Left lung (tissue), 10 donors: ENCODE results near the gene MAP3K14. TPM values are rescaled to one million over a fixed set of nuclear protein-coding genes. Genes with fewer than 3 reads are reported as not detected.

Experiments
- ATAC-seq: fragments of 200-7000 bp; cut with Tn5 transposase; one replicate; pipeline ENCODE4 v1.9.1; 2020; ENCODE audit warnings: moderate library complexity
- DNase-seq, 4 donors: peaks; one replicate each; pipeline ENCODE4 v3.0.0-alpha.2; 2013 to 2020
- H3K27ac ChIP-seq, 2 donors: fragments of 200-600 bp; sonication (generic) in 1 of 2; one replicate each; pipeline versions ENCODE4 v1.5.0 to v1.8.0; 2020 to 2021
- H3K27me3 ChIP-seq, 2 donors: fragments of 200-600 bp; sonication (generic) in 1 of 2; one replicate each; pipeline versions ENCODE4 v1.5.0 to v1.8.0; 2020 to 2021
- H3K36me3 ChIP-seq, 2 donors: fragments of 200-600 bp; sonication (generic) in 1 of 2; one replicate each; pipeline versions ENCODE4 v1.5.0 to v1.8.0; 2020 to 2021
- H3K4me1 ChIP-seq, 2 donors: fragments of 200-600 bp; one replicate each; pipeline ENCODE4 v1.8.0; 2021
- H3K4me3 ChIP-seq, 2 donors: fragments of 200-600 bp; sonication (generic) in 1 of 2; one replicate each; pipeline versions ENCODE4 v1.5.0 to v1.8.0; 2020 to 2021; ENCODE audit warnings: mild to moderate bottlenecking in 1 of 2
- H3K9me3 ChIP-seq, 2 donors: fragments of 200-600 bp; sonication (generic) in 1 of 2; one replicate each; pipeline versions ENCODE4 v1.5.0 to v1.8.0; 2020 to 2021
- CTCF ChIP-seq, 2 donors: fragments of 200-600 bp; sonication (generic) in 1 of 2; IDR thresholded peaks; one replicate each; pipeline versions ENCODE4 v1.5.0 to v1.8.0; 2021; ENCODE audit warnings: antibody characterized with exemption in 2 of 2
- intact Hi-C, 2 donors: fragments of 100-400 bp; cut with DNase I; formaldehyde crosslinking; loops; one replicate each; pipeline versions ENCODE4 v1.11.2 to v1.14.2; 2022
- polyA plus RNA-seq, 6 donors: library from polyadenylated mRNA; unstranded; fragments of 120-200 nt; gene quantifications; one replicate each; pipeline ENCODE4 v1.2.1, GENCODE V29; 2013; ENCODE audit not compliant: insufficient read length in 6 of 6
- total RNA-seq, 2 donors: library from RNA; stranded (reverse); fragmentation: NEBNext Ultra II Directional; extraction: Animal tissue kit (Norgen Biotek cat#: 25700); gene quantifications; one replicate each; pipeline ENCODE4 v1.2.1, GENCODE V29; 2021
- donor health status: DM: no; HTN: yes; CAD: no.
- donor health status: DM: no; HTN: no; CAD: no.

Gene MAP3K14
- total and polyA plus RNA-seq, 8 donors, result 6.3 to 13.1 (median 7.7) TPM

- no peak for TF ChIP-seq CTCF (IDR thresholded peaks at IDR 0.05)
- Histone ChIP-seq H3K27ac (no peak overlapping the region), H3K9me3 (no peaks in the 10 kb centered on the region), H3K27me3 (no peaks in the 10 kb centered on the region), H3K4me1 (peaks cover 0 to 19% of the 10 kb centered on the region in 2 donors), H3K36me3 (no peaks in the 10 kb centered on the region), H3K4me3 (no peak overlapping the region)
- DNase-seq (no peak), ATAC-seq (no peak)
- intact Hi-C loops, result no loop called here
Observed at GRCh38 chr17:45326626-45327025, 9.8 kb upstream of the MAP3K14 start.

- intact Hi-C loops, result no loop called here
- no peak for ATAC-seq
- H3K4me3 ChIP-seq, result no peak overlapping the region
Observed at GRCh38 chr17:45325810-45326209, 9.0 kb upstream of the MAP3K14 start.

GRCh38 chr17:45324336-45324735 lies 7.5 kb upstream of the MAP3K14 start:
- no peak for DNase-seq
- intact Hi-C loops, result no loop called here
- no peaks in the 10 kb centered on the region for H3K9me3 ChIP-seq
- no peak for TF ChIP-seq CTCF (IDR thresholded peaks at IDR 0.05)
- H3K4me3 ChIP-seq, result no peak overlapping the region
- no peak overlapping the region for H3K27ac ChIP-seq
- no peak for ATAC-seq
- peaks cover 12 to 30% of the 10 kb centered on the region in 2 donors for H3K4me1 ChIP-seq
- H3K27me3 ChIP-seq, result no peaks in the 10 kb centered on the region
- H3K36me3 ChIP-seq, result no peaks in the 10 kb centered on the region

More at GRCh38 chr17:45325810-45326209, 9.0 kb upstream of the MAP3K14 start:
- H3K27me3 ChIP-seq, result no peaks in the 10 kb centered on the region
- H3K9me3 ChIP-seq, result no peaks in the 10 kb centered on the region
- peak in 1 of 4 donors; percentile 13 for DNase-seq
- TF ChIP-seq CTCF (IDR thresholded peaks at IDR 0.05), result no peak
- peaks cover 5 to 27% of the 10 kb centered on the region in 2 donors for H3K4me1 ChIP-seq
- no peak overlapping the region for H3K27ac ChIP-seq
- no peaks in the 10 kb centered on the region for H3K36me3 ChIP-seq

- H3K4me1 ChIP-seq, result peaks cover 12 to 40% of the 10 kb centered on the region in 2 donors
- ATAC-seq (no peak), DNase-seq (no peak)
- H3K4me3 ChIP-seq, result no peak overlapping the region
- no peaks in the 10 kb centered on the region for H3K36me3 ChIP-seq
- no peaks in the 10 kb centered on the region for H3K27me3 ChIP-seq
- no peak for TF ChIP-seq CTCF (IDR thresholded peaks at IDR 0.05)
- intact Hi-C loops, result no loop called here
- H3K9me3 ChIP-seq, result no peaks in the 10 kb centered on the region
- H3K27ac ChIP-seq, result no peak overlapping the region
Observed at GRCh38 chr17:45322168-45322567, 5.3 kb upstream of the MAP3K14 start.

GRCh38 chr17:45320931-45321461 lies 4.2 kb upstream of the MAP3K14 start:
- peak; percentile 0 for ATAC-seq
- Histone ChIP-seq H3K27ac (peak overlapping the region; percentile 33 to 49), H3K4me3 (no peak overlapping the region), H3K4me1 (peaks cover 12 to 43% of the 10 kb centered on the region in 2 donors), H3K27me3 (no peaks in the 10 kb centered on the region), H3K9me3 (no peaks in the 10 kb centered on the region), H3K36me3 (no peaks in the 10 kb centered on the region)
- intact Hi-C loops, result no loop called here
- no peak for TF ChIP-seq CTCF (IDR thresholded peaks at IDR 0.05)
- no peak for DNase-seq
